HG03064 (cell line): ENCODE data around the gene GDE1.

ENCODE experiments used
- ATAC-seq: cut with Tn5 transposase; IDR thresholded peaks from one replicate; pipeline ENCODE4 v1.9.1; 2021; ENCODE audit warnings: low read depth; ENCODE audit not compliant: unreplicated experiment

Gene GDE1

GRCh38 chr16:19488213-19488640 lies 33.7 kb downstream of the GDE1 start:
- ATAC-seq, result no peak

GRCh38 chr16:19486750-19487325 lies 35.1 kb downstream of the GDE1 start:
- ATAC-seq, result no peak

- no peak for ATAC-seq
Observed at GRCh38 chr16:19486051-19486450, 35.8 kb downstream of the GDE1 start.

GRCh38 chr16:19485611-19486010 lies 36.3 kb downstream of the GDE1 start:
- no peak for ATAC-seq

GRCh38 chr16:19484096-19484495 lies 37.8 kb downstream of the GDE1 start:
- ATAC-seq, result no peak

- ATAC-seq, result no peak
Observed at GRCh38 chr16:19482291-19482690, 39.6 kb downstream of the GDE1 start.

GRCh38 chr16:19481769-19482168 lies 40.1 kb downstream of the GDE1 start:
- no peak for ATAC-seq

GRCh38 chr16:19481296-19481695 lies 40.6 kb downstream of the GDE1 start:
- no peak for ATAC-seq

GRCh38 chr16:19479302-19479721 lies 42.6 kb downstream of the GDE1 start:
- ATAC-seq, result no peak

- no peak for ATAC-seq
Observed at GRCh38 chr16:19478505-19478904, 43.4 kb downstream of the GDE1 start.

- ATAC-seq, result no peak
Observed at GRCh38 chr16:19474617-19475016, 47.3 kb downstream of the GDE1 start.

GRCh38 chr16:19472482-19472881 lies 49.4 kb downstream of the GDE1 start:
- ATAC-seq, result no peak

GRCh38 chr16:19468300-19468699 lies 53.6 kb downstream of the GDE1 start:
- no peak for ATAC-seq

GRCh38 chr16:19463468-19464315 lies 58.2 kb downstream of the GDE1 start:
- ATAC-seq, result no peak

GRCh38 chr16:19460397-19460796 lies 61.5 kb downstream of the GDE1 start:
- no peak for ATAC-seq

- no peak for ATAC-seq
Observed at GRCh38 chr16:19458722-19459379, 63.0 kb downstream of the GDE1 start.
